ENCODE results near the gene ZIC5.
"Not testable (repeated sequence)": the region's sequence is repeated elsewhere in the genome, so short reads cannot be mapped to it uniquely, and the experiment has no call there.

GRCh38 chr13:99945515-99945914, 26.1 kb downstream of the ZIC5 start:
- not testable (repeated sequence) for TF ChIP-seq CTCF, POLR2A (IDR thresholded peaks at IDR 0.05)

Data from body of pancreas (tissue), 4 donors.